ENCODE results near the gene FAM89B.

Gene FAM89B

DNA sequence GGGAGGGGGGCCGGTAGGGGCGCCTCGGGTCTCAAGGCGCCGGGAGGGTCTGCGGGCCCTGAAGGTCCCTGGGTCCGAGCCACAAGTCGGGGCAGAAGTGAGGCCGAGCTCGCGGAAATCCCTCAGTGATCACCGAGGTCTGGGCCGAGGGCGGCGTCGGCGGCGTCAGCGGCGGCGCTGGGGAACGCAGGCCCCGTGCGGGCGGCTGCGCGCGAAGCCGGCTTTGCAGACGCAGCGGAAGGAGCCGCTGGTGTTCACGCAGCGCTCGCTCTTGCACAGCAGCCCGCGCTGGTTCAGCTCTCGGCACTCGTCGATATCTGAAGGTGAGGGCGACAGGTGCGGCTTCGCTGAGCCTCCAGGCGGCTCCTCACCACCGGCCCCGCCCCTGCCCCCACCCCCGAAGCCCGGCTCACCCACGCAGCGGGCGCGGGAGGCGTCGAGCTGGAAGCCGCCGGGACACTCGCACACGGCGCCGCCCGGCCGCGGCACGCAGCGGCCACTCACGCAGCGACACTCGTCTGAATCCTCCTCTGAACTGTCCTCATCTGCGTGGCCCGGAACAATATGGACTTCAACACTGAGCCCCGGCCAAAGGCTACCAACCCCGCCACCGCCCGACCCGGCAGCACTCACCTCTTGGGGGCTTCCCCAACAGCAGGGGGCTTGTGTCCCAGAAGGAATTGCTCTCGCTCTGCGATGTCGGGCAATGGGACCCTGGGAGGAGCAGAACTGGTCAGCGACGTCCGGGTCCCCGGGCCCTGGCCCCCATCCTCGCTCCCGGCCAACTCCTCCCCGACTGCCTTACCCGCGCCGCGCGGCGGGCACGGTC is 33.2 kb upstream of the FAM89B start:
- Histone ChIP-seq H3K27ac (no peak overlapping the region), H3K79me2 (ENCODE audit: insufficient read depth, low read depth) (no peaks in the 10 kb centered on the region), H3K4me3 (IDR thresholded peaks at IDR 0.05; ENCODE audit: insufficient read depth, low read depth, low read length) (no peak overlapping the region), H3K4me1 (ENCODE audit: low read depth, poor library complexity, severe bottlenecking) (peaks cover 19% of the 10 kb centered on the region), H4K20me1 (ENCODE audit: insufficient read depth) (no peaks in the 10 kb centered on the region), H3K36me3 (ENCODE audit: insufficient read depth) (no peaks in the 10 kb centered on the region), H3K9ac (no peak overlapping the region), H2AFZ (ENCODE audit: low read depth) (no peak overlapping the region), H3K4me2 (peak overlapping the region; percentile 81; the same call in 1 of the 2 replicates), H3K27me3 (ENCODE audit: insufficient read depth, low read depth) (no peaks in the 10 kb centered on the region)
- TF ChIP-seq, protein P1, sequence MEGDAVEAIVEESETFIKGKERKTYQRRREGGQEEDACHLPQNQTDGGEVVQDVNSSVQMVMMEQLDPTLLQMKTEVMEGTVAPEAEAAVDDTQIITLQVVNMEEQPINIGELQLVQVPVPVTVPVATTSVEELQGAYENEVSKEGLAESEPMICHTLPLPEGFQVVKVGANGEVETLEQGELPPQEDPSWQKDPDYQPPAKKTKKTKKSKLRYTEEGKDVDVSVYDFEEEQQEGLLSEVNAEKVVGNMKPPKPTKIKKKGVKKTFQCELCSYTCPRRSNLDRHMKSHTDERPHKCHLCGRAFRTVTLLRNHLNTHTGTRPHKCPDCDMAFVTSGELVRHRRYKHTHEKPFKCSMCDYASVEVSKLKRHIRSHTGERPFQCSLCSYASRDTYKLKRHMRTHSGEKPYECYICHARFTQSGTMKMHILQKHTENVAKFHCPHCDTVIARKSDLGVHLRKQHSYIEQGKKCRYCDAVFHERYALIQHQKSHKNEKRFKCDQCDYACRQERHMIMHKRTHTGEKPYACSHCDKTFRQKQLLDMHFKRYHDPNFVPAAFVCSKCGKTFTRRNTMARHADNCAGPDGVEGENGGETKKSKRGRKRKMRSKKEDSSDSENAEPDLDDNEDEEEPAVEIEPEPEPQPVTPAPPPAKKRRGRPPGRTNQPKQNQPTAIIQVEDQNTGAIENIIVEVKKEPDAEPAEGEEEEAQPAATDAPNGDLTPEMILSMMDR (conservative IDR thresholded peaks at IDR 0.05; ENCODE audit: low read depth, low read length), result no peak

DNA sequence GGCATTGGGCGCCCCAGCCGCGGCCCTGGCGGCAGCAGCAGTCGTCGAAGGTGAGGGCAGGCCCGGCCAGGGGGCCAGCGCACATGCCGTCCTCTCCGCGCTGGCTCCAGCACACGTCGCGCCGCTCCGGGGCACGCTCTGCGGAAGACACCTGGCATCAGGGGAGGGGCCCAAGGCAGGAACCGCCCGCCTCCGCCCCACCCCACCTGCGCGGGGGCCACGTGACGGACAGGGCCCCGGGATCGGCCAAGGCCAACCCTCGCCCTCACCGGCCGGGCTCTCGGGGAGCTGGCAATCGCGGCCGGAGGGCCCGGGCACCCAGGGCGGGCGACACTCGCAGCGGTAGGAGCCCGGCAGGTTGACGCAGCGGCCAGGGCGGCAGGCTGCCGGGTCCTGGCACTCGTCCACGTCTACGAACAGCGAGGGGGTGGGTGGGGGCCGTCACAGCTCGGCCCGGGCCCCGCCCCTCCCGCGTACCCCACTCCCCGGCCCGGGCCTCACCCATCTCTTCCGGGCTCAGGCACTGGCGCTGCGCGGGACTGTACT is 32.5 kb upstream of the FAM89B start:
- TF ChIP-seq, protein P1 (conservative IDR thresholded peaks at IDR 0.05; ENCODE audit: low read depth, low read length), result peak; percentile 21; the same call in 1 of the 2 replicates
- Histone ChIP-seq H3K4me2 (peak overlapping the region; percentile 81), H3K4me1 (ENCODE audit: low read depth, poor library complexity, severe bottlenecking) (peaks cover 19% of the 10 kb centered on the region), H3K4me3 (IDR thresholded peaks at IDR 0.05; ENCODE audit: insufficient read depth, low read depth, low read length) (no peak overlapping the region), H4K20me1 (ENCODE audit: insufficient read depth) (no peaks in the 10 kb centered on the region), H3K27me3 (ENCODE audit: insufficient read depth, low read depth) (no peaks in the 10 kb centered on the region), H3K36me3 (ENCODE audit: insufficient read depth) (no peaks in the 10 kb centered on the region), H3K9ac (peak overlapping the region; percentile 55; the same call in 1 of the 2 replicates), H2AFZ (ENCODE audit: low read depth) (peak overlapping the region; percentile 89), H3K79me2 (ENCODE audit: insufficient read depth, low read depth) (no peaks in the 10 kb centered on the region), H3K27ac (peak overlapping the region; percentile 53; the same call in 1 of the 2 replicates)

DNA sequence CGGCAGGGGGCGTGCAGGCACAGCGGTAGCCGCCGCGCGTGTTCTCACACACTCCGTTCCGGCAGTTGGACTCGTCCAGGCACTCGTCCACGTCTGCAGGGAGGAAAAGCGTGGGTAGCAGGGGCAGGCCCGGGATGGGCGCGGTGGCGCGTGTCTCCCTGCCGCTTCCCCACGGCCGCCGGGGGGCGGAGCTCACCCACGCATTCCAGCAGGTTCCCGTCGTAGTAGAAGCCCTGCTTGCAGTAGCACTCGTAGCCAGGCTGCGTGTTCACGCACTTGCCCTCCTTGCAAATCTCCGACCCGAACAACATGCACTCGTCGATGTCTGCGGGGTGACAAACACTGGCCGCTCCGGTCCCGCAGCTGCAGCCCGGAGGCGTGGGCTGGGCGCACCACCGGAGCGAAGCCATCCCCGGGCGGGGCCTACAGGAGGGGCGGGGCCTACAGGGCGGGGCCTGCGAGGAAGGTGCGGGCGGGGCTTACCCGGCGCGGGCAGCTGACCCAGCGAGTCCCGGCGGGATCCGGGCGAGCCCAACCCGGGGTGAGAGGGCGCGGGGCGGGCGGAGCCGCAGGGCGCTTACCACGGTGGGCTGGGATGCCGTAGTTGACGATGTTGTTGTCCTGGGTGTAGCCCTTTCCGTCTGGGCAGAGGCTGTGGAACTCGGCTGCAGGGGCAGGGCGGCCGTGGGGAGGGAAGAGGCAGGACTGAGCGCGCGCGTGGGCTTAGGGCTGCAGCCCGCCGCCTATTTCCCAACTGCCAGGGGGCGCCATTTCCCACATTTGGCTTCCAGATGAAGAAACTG is 31.8 kb upstream of the FAM89B start:
- Histone ChIP-seq H3K27me3 (ENCODE audit: insufficient read depth, low read depth) (no peaks in the 10 kb centered on the region), H3K4me3 (IDR thresholded peaks at IDR 0.05; ENCODE audit: insufficient read depth, low read depth, low read length) (no peak overlapping the region), H3K79me2 (ENCODE audit: insufficient read depth, low read depth) (no peaks in the 10 kb centered on the region), H3K27ac (peak overlapping the region; percentile 53; the same call in 1 of the 2 replicates), H3K4me2 (peak overlapping the region; percentile 81), H2AFZ (ENCODE audit: low read depth) (peak overlapping the region; percentile 89), H3K36me3 (ENCODE audit: insufficient read depth) (no peaks in the 10 kb centered on the region), H4K20me1 (ENCODE audit: insufficient read depth) (no peaks in the 10 kb centered on the region), H3K9ac (peak overlapping the region; percentile 55; the same call in 1 of the 2 replicates), H3K4me1 (ENCODE audit: low read depth, poor library complexity, severe bottlenecking) (peaks cover 19% of the 10 kb centered on the region)
- TF ChIP-seq, protein P1 (conservative IDR thresholded peaks at IDR 0.05; ENCODE audit: low read depth, low read length), result peak; percentile 87

All from KMS-11 (cell line).